ENCODE measurements around the gene SNX11. TPM values are rescaled to one million over a fixed set of nuclear protein-coding genes. Genes with fewer than 3 reads are reported as not detected.

The SNX11 gene
- total and polyA plus RNA-seq, 4 donors = 6.4 to 11.4 (median 8.5) TPM

GRCh38 chr17:48126532-48126850, 18.9 kb downstream of the SNX11 start:
- H3K27me3 ChIP-seq (ENCODE audit: control insufficient read depth in 4 of 4, insufficient read depth in 4 of 4, low read length in 3 of 4) = no peaks in the 10 kb centered on the region
- DNase-seq (ENCODE audit: low spot score) = no peak
- no peak overlapping the region for H3K4me3 ChIP-seq (ENCODE audit: low read depth in 1 of 3, low read length in 3 of 3)
- TF ChIP-seq EGR1 (IDR thresholded peaks at IDR 0.05; ENCODE audit: low read depth in 2 of 2) = no peak
- no peak for TF ChIP-seq SP1 (IDR thresholded peaks at IDR 0.05)
- no peak for TF ChIP-seq MAX (IDR thresholded peaks at IDR 0.05)
- no peak for TF ChIP-seq RAD21 (IDR thresholded peaks at IDR 0.05)
- TF ChIP-seq GABPA (IDR thresholded peaks at IDR 0.05 in 1 of 2, conservative IDR thresholded peaks at IDR 0.05 in 1 of 2) = no peak
- no peak for TF ChIP-seq HNF4A (conservative IDR thresholded peaks at IDR 0.05)
- no peak for TF ChIP-seq NR2F2 (IDR thresholded peaks at IDR 0.05)
- no peak for TF ChIP-seq ATF3 (IDR thresholded peaks at IDR 0.05)
- TF ChIP-seq FOXA1 (IDR thresholded peaks at IDR 0.05) = no peak
- no peak for TF ChIP-seq HNF4G (IDR thresholded peaks at IDR 0.05)
- TF ChIP-seq FOXA2 (IDR thresholded peaks at IDR 0.05) = no peak
- TF ChIP-seq CTCF (IDR thresholded peaks at IDR 0.05; ENCODE audit: low read depth, low read length, missing input control) = no peak
- no peak for TF ChIP-seq YY1 (IDR thresholded peaks at IDR 0.05)
- TF ChIP-seq JUND (IDR thresholded peaks at IDR 0.05) = no peak
- TF ChIP-seq ZBTB33 (IDR thresholded peaks at IDR 0.05) = no peak
- TF ChIP-seq REST (IDR thresholded peaks at IDR 0.05) = no peak
- TF ChIP-seq TAF1 (conservative IDR thresholded peaks at IDR 0.05) = no peak
- no peak for TF ChIP-seq RXRA (IDR thresholded peaks at IDR 0.05)
- peaks cover 0 to 20% (median 17%) of the 10 kb centered on the region in 4 donors for H3K36me3 ChIP-seq (ENCODE audit: control insufficient read depth in 4 of 4, insufficient read depth in 3 of 4, low read depth in 1 of 4, low read length in 3 of 4)
- H3K4me1 ChIP-seq (ENCODE audit: control insufficient read depth in 4 of 4, insufficient read depth in 4 of 4, low read length in 3 of 4) = no peaks in the 10 kb centered on the region
- no peak overlapping the region for H3K27ac ChIP-seq (ENCODE audit: low read depth in 1 of 2, low read length in 2 of 2)
- H3K9me3 ChIP-seq (ENCODE audit: control insufficient read depth in 4 of 4, low read length in 3 of 4) = no peaks in the 10 kb centered on the region
- 88% methylated on average over 7 of the region's 7 CpGs for WGBS
- H3K9ac ChIP-seq (ENCODE audit: low read depth in 1 of 2, low read length in 2 of 2) = no peak overlapping the region

Measured in liver (tissue), 9 donors.